ENCODE data around the gene JCAD. TPM values are rescaled to one million over a fixed set of nuclear protein-coding genes. Genes with fewer than 3 reads are reported as not detected.

JCAD gene
- total RNA-seq, 1 experiment from 2014 or later: 10.0 TPM

- Mint-ChIP-seq H3K27me3 (ENCODE audit: insufficient read depth, unreplicated experiment) (no peaks in the 10 kb centered on the region), H3K27ac (ENCODE audit: unreplicated experiment) (no peak overlapping the region), H3K4me1 (ENCODE audit: low read depth, unreplicated experiment) (peaks cover 46% of the 10 kb centered on the region), H3K9me3 (ENCODE audit: unreplicated experiment) (no peaks in the 10 kb centered on the region), H3K36me3 (ENCODE audit: insufficient read depth, unreplicated experiment) (peaks cover 6% of the 10 kb centered on the region), H3K4me3 (ENCODE audit: unreplicated experiment) (peak overlapping the region; percentile 78)
- POLR2A ChIA-PET: interaction anchor here (0.6 kb wide), 1 partner anchor 592 kb away, joined by 3 read pairs; no protein-coding TSS in a partner anchor
- BruUV-seq (replicated peaks): no TSS peak
- no peaks in the 10 kb centered on the region for H3K9me3 ChIP-seq
- no peaks in the 10 kb centered on the region for H3K27me3 ChIP-seq (replicated peaks; ENCODE audit: control insufficient read depth, insufficient read depth, low read length)
- DNase-seq: peak in 1 of 2 experiments; percentile 41
- CTCF ChIA-PET: interaction anchor here (0.5 kb wide), 1 partner anchor 55 kb away, joined by 3 read pairs; no protein-coding TSS in a partner anchor
- intact Hi-C loops (cut with micrococcal nuclease; ENCODE audit: unreplicated experiment): loop anchor here (10.0 kb wide), 1 partner anchor 424 kb away; the partner anchor contains the start of gene SVIL
- no peaks in the 10 kb centered on the region for H3K36me3 ChIP-seq (ENCODE audit: control insufficient read depth, insufficient read depth, low read length)
- no peak for TF ChIP-seq CTCF (IDR thresholded peaks at IDR 0.05; ENCODE audit: insufficient read depth in 1 of 2, low read depth in 1 of 2, low read length in 1 of 2, severe bottlenecking in 1 of 2, unreplicated experiment in 1 of 2)
- peak overlapping the region; percentile 81 for H3K4me3 ChIP-seq (ENCODE audit: low read depth, low read length)
- H3K4me1 ChIP-seq: peaks cover 46% of the 10 kb centered on the region
Measured at GRCh38 chr10:30058570-30059132, 735 bp downstream of the JCAD start.

GRCh38 chr10:30057894-30058556 is 1.4 kb downstream of the JCAD start:
- no TSS peak for BruUV-seq (replicated peaks)
- Mint-ChIP-seq H3K4me1 (ENCODE audit: low read depth, unreplicated experiment) (peaks cover 46% of the 10 kb centered on the region), H3K27ac (ENCODE audit: unreplicated experiment) (peak overlapping the region; percentile 81), H3K27me3 (ENCODE audit: insufficient read depth, unreplicated experiment) (no peaks in the 10 kb centered on the region), H3K9me3 (ENCODE audit: unreplicated experiment) (no peaks in the 10 kb centered on the region), H3K4me3 (ENCODE audit: unreplicated experiment) (peak overlapping the region; percentile 78), H3K36me3 (ENCODE audit: insufficient read depth, unreplicated experiment) (peaks cover 6% of the 10 kb centered on the region)
- H3K27me3 ChIP-seq (replicated peaks; ENCODE audit: control insufficient read depth, insufficient read depth, low read length): no peaks in the 10 kb centered on the region
- POLR2A ChIA-PET: interaction anchor here (0.6 kb wide), 1 partner anchor 592 kb away, joined by 3 read pairs; no protein-coding TSS in a partner anchor
- CTCF ChIA-PET: interaction anchor here (0.6 to 1.2 kb wide), 5 partner anchors 16 to 183 kb away, joined by 3 to 7 read pairs (median 4); no protein-coding TSS in a partner anchor
- no peaks in the 10 kb centered on the region for H3K36me3 ChIP-seq (ENCODE audit: control insufficient read depth, insufficient read depth, low read length)
- intact Hi-C loops (cut with micrococcal nuclease; ENCODE audit: unreplicated experiment): loop anchor here (1.0 to 10.0 kb wide), 6 partner anchors 12 to 423 kb away; partner anchors contain the start of gene SVIL
- peaks cover 46% of the 10 kb centered on the region for H3K4me1 ChIP-seq
- H3K4me3 ChIP-seq (ENCODE audit: low read depth, low read length): peak overlapping the region; percentile 81
- TF ChIP-seq CTCF (IDR thresholded peaks at IDR 0.05; ENCODE audit: insufficient read depth in 1 of 2, low read depth in 1 of 2, low read length in 1 of 2, severe bottlenecking in 1 of 2, unreplicated experiment in 1 of 2): no peak
- no peak for DNase-seq
- no peaks in the 10 kb centered on the region for H3K9me3 ChIP-seq

GRCh38 chr10:30057421-30057841 is 2.0 kb downstream of the JCAD start:
- no peak for TF ChIP-seq CTCF (IDR thresholded peaks at IDR 0.05; ENCODE audit: insufficient read depth in 1 of 2, low read depth in 1 of 2, low read length in 1 of 2, severe bottlenecking in 1 of 2, unreplicated experiment in 1 of 2)
- peaks cover 46% of the 10 kb centered on the region for H3K4me1 ChIP-seq
- H3K4me3 ChIP-seq (ENCODE audit: low read depth, low read length): no peak overlapping the region
- ChIA-PET POLR2A (no interaction called here), CTCF (interaction anchor here (0.6 to 1.2 kb wide), 6 partner anchors 16 to 184 kb away, joined by 3 to 7 read pairs (median 4); no protein-coding TSS in a partner anchor)
- TSS peak; percentile 46 for BruUV-seq (replicated peaks)
- peak overlapping the region; percentile 78 for H3K4me3 Mint-ChIP-seq (ENCODE audit: unreplicated experiment)
- H3K4me1 Mint-ChIP-seq (ENCODE audit: low read depth, unreplicated experiment): peaks cover 46% of the 10 kb centered on the region
- H3K27me3 Mint-ChIP-seq (ENCODE audit: insufficient read depth, unreplicated experiment): no peaks in the 10 kb centered on the region
- no peaks in the 10 kb centered on the region for H3K27me3 ChIP-seq (replicated peaks; ENCODE audit: control insufficient read depth, insufficient read depth, low read length)
- intact Hi-C loops (cut with micrococcal nuclease; ENCODE audit: unreplicated experiment): loop anchor here (1.0 to 10.0 kb wide), 6 partner anchors 13 to 423 kb away; partner anchors contain the start of gene SVIL
- no peaks in the 10 kb centered on the region for H3K9me3 ChIP-seq
- no peaks in the 10 kb centered on the region for H3K36me3 ChIP-seq (ENCODE audit: control insufficient read depth, insufficient read depth, low read length)
- H3K36me3 Mint-ChIP-seq (ENCODE audit: insufficient read depth, unreplicated experiment): peaks cover 6% of the 10 kb centered on the region
- H3K9me3 Mint-ChIP-seq (ENCODE audit: unreplicated experiment): no peaks in the 10 kb centered on the region
- peak; percentile 83 to 87 for DNase-seq
- peak overlapping the region; percentile 81 for H3K27ac Mint-ChIP-seq (ENCODE audit: unreplicated experiment)
